DOHH2 (cell line): ENCODE results near the gene NF1.
"Not testable (repeated sequence)": the region's sequence is repeated elsewhere in the genome, so short reads cannot be mapped to it uniquely, and the experiment has no call there.

Experiments used
- H3F3A ChIP-seq: fragments of 200-600 bp; sonication (generic), shearing (Covaris generic); 2 replicates; pipeline ENCODE4 v1.6.0; 2016; ENCODE audit warnings: antibody characterized with exemption, mild to moderate bottlenecking; ENCODE audit not compliant: control insufficient read depth, insufficient read depth
- H3K27ac ChIP-seq: fragments of 200-600 bp; sonication (generic); 2 replicates; pipeline ENCODE4 v1.5.1; 2014; ENCODE audit warnings: low read depth, mild to moderate bottlenecking, low read length, moderate library complexity
- H3K27me3 ChIP-seq: fragments of 200-600 bp; sonication (generic); 2 replicates; pipeline ENCODE4 v1.6.1; 2014; ENCODE audit warnings: mild to moderate bottlenecking, low read length, mixed read lengths; ENCODE audit not compliant: control insufficient read depth
- H3K36me3 ChIP-seq: fragments of 200-600 bp; sonication (generic); 2 replicates; pipeline ENCODE4 v1.6.1; 2014; ENCODE audit warnings: mild to moderate bottlenecking, low read length, moderate library complexity, mixed read lengths; ENCODE audit not compliant: control insufficient read depth
- H3K4me1 ChIP-seq: fragments of 200-600 bp; sonication (generic); 2 replicates; pipeline ENCODE4 v1.6.1; 2014; ENCODE audit warnings: mild to moderate bottlenecking, low read length, mixed read lengths; ENCODE audit not compliant: control insufficient read depth
- H3K4me2 ChIP-seq: fragments of 200-600 bp; sonication (generic); 2 replicates; pipeline ENCODE4 v1.6.0; 2014; ENCODE audit warnings: mild to moderate bottlenecking, low read length, moderate library complexity
- H3K4me3 ChIP-seq: fragments of 200-600 bp; sonication (generic); 2 replicates; pipeline ENCODE4 v1.5.1; 2014; ENCODE audit warnings: mild to moderate bottlenecking, low read length, mixed read lengths
- H3K79me2 ChIP-seq: fragments of 200-600 bp; sonication (generic); 2 replicates; pipeline ENCODE4 v1.6.1; 2014; ENCODE audit warnings: mild to moderate bottlenecking, low read length, mixed read lengths; ENCODE audit not compliant: control insufficient read depth
- H3K9me2 ChIP-seq: fragments of 200-600 bp; sonication (generic); replicated peaks from 2 replicates; pipeline ENCODE4 v1.6.1; 2014; ENCODE audit warnings: mild to moderate bottlenecking, low read length, mixed read lengths; ENCODE audit not compliant: control insufficient read depth
- H3K9me3 ChIP-seq: fragments of 200-600 bp; sonication (generic); 2 replicates; pipeline ENCODE4 v1.6.1; 2014; ENCODE audit warnings: antibody characterized with exemption, low read length, mixed read lengths; ENCODE audit not compliant: control insufficient read depth, insufficient read depth
- H4K20me1 ChIP-seq: fragments of 200-600 bp; sonication (generic); 2 replicates; pipeline ENCODE4 v1.6.0; 2014; ENCODE audit warnings: low read depth, mild to moderate bottlenecking, antibody characterized with exemption, low read length, moderate library complexity; ENCODE audit not compliant: control insufficient read depth, insufficient read depth
- EZH2phosphoT487 ChIP-seq: fragments of 200-600 bp; sonication (generic); IDR thresholded peaks from 2 replicates; pipeline ENCODE4 v1.6.1; 2017; ENCODE audit warnings: borderline replicate concordance, mild to moderate bottlenecking, antibody characterized with exemption, low read length, moderate library complexity, mixed read lengths
- TF ChIP-seq, protein P1 (sequence below): fragments of 200-600 bp; sonication (generic); IDR thresholded peaks from one replicate; pipeline ENCODE4 v1.5.1; 2014; ENCODE audit warnings: antibody characterized with exemption, mild to moderate bottlenecking, low read depth, low read length; ENCODE audit not compliant: poor library complexity, severe bottlenecking

Gene NF1

GRCh38 chr17:31286587-31286986 lies 191.8 kb downstream of the NF1 start:
- H3K36me3 ChIP-seq = 0 out of 2 replicates have a peak, but pooled peaks cover 8% of the 10 kb centered on the region
- no peaks in the 10 kb centered on the region for H3K9me3 ChIP-seq
- H3K4me2 ChIP-seq = no peak overlapping the region
- no peaks in the 10 kb centered on the region for H3K4me1 ChIP-seq
- TF ChIP-seq, protein P1, sequence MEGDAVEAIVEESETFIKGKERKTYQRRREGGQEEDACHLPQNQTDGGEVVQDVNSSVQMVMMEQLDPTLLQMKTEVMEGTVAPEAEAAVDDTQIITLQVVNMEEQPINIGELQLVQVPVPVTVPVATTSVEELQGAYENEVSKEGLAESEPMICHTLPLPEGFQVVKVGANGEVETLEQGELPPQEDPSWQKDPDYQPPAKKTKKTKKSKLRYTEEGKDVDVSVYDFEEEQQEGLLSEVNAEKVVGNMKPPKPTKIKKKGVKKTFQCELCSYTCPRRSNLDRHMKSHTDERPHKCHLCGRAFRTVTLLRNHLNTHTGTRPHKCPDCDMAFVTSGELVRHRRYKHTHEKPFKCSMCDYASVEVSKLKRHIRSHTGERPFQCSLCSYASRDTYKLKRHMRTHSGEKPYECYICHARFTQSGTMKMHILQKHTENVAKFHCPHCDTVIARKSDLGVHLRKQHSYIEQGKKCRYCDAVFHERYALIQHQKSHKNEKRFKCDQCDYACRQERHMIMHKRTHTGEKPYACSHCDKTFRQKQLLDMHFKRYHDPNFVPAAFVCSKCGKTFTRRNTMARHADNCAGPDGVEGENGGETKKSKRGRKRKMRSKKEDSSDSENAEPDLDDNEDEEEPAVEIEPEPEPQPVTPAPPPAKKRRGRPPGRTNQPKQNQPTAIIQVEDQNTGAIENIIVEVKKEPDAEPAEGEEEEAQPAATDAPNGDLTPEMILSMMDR = no peak
- TF ChIP-seq EZH2phosphoT487 = no peak
- H3K27me3 ChIP-seq = no peaks in the 10 kb centered on the region
- H3K4me3 ChIP-seq = no peak overlapping the region
- H3F3A ChIP-seq = 0 out of 2 replicates have a peak, but pooled peaks cover 3% of the 10 kb centered on the region
- no peaks in the 10 kb centered on the region for H3K79me2 ChIP-seq
- H3K9me2 ChIP-seq = no peaks in the 10 kb centered on the region
- no peak overlapping the region for H3K27ac ChIP-seq
- no peaks in the 10 kb centered on the region for H4K20me1 ChIP-seq

DNA sequence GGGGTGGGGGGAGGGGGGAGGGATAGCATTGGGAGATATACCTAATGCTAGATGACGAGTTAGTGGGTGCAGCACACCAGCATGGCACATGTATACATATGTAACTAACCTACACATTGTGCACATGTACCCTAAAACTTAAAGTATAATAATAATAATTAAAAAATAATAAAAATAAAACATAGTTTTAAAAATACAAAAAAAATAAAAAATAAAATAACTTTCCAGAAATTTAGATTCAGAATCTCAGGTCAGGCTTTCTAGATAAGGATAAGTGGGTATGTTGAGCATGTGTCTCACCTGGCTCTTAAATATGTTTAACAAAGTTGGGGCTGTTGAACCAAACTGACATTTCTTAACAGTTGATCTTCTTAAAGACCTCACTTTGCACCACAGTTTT lies 193.2 kb downstream of the NF1 start:
- H3K4me1 ChIP-seq, H3K27ac ChIP-seq, H3K9me2 ChIP-seq, H3K79me2 ChIP-seq, H3K9me3 ChIP-seq, H4K20me1 ChIP-seq, H3F3A ChIP-seq, H3K4me2 ChIP-seq, H3K27me3 ChIP-seq, H3K4me3 ChIP-seq: not testable (repeated sequence)
- 0 out of 2 replicates have a peak, but pooled peaks cover 11% of the 10 kb centered on the region for H3K36me3 ChIP-seq

- 0 out of 2 replicates have a peak, but pooled peaks cover 8% of the 10 kb centered on the region for H3K36me3 ChIP-seq
- 0 out of 2 replicates have a peak, but pooled peaks cover 3% of the 10 kb centered on the region for H3F3A ChIP-seq
- H3K9me3 ChIP-seq = no peaks in the 10 kb centered on the region
- no peaks in the 10 kb centered on the region for H3K9me2 ChIP-seq
- TF ChIP-seq EZH2phosphoT487 = no peak
- TF ChIP-seq, protein P1 = no peak
- H4K20me1 ChIP-seq = no peaks in the 10 kb centered on the region
- no peaks in the 10 kb centered on the region for H3K79me2 ChIP-seq
- no peaks in the 10 kb centered on the region for H3K27me3 ChIP-seq
- H3K4me1 ChIP-seq = no peaks in the 10 kb centered on the region
- no peak overlapping the region for H3K4me2 ChIP-seq
- H3K4me3 ChIP-seq = no peak overlapping the region
- H3K27ac ChIP-seq = no peak overlapping the region
Measured at GRCh38 chr17:31289790-31290189, 195.0 kb downstream of the NF1 start.

GRCh38 chr17:31291820-31292219 lies 197.0 kb downstream of the NF1 start:
- H3K9me2 ChIP-seq = no peaks in the 10 kb centered on the region
- H3K27ac ChIP-seq = no peak overlapping the region
- no peak overlapping the region for H3K4me3 ChIP-seq
- no peaks in the 10 kb centered on the region for H4K20me1 ChIP-seq
- no peak for TF ChIP-seq EZH2phosphoT487
- TF ChIP-seq, protein P1 = no peak
- H3F3A ChIP-seq = 0 out of 2 replicates have a peak, but pooled peaks cover 3% of the 10 kb centered on the region
- 0 out of 2 replicates have a peak, but pooled peaks cover 7% of the 10 kb centered on the region for H3K36me3 ChIP-seq
- H3K27me3 ChIP-seq = no peaks in the 10 kb centered on the region
- no peaks in the 10 kb centered on the region for H3K4me1 ChIP-seq
- H3K4me2 ChIP-seq = no peak overlapping the region
- H3K9me3 ChIP-seq = no peaks in the 10 kb centered on the region
- no peaks in the 10 kb centered on the region for H3K79me2 ChIP-seq
